HG03108 (cell line): ENCODE data around the gene GNG13.
"Not testable (repeated sequence)": the region's sequence is repeated elsewhere in the genome, so short reads cannot be mapped to it uniquely, and the experiment has no call there.

Source experiments
- ATAC-seq: cut with Tn5 transposase; IDR thresholded peaks from one replicate; pipeline ENCODE4 v1.9.1; 2021; ENCODE audit warnings: moderate library complexity; ENCODE audit not compliant: unreplicated experiment

The GNG13 gene

GRCh38 chr16:832652-833336 is 32.3 kb upstream of the GNG13 start:
- ATAC-seq, result no peak

GRCh38 chr16:831571-832413 is 31.3 kb upstream of the GNG13 start:
- no peak for ATAC-seq

- no peak for ATAC-seq
These were observed 30.5 kb upstream of the GNG13 start for GRCh38 chr16:830871-831570.

DNA sequence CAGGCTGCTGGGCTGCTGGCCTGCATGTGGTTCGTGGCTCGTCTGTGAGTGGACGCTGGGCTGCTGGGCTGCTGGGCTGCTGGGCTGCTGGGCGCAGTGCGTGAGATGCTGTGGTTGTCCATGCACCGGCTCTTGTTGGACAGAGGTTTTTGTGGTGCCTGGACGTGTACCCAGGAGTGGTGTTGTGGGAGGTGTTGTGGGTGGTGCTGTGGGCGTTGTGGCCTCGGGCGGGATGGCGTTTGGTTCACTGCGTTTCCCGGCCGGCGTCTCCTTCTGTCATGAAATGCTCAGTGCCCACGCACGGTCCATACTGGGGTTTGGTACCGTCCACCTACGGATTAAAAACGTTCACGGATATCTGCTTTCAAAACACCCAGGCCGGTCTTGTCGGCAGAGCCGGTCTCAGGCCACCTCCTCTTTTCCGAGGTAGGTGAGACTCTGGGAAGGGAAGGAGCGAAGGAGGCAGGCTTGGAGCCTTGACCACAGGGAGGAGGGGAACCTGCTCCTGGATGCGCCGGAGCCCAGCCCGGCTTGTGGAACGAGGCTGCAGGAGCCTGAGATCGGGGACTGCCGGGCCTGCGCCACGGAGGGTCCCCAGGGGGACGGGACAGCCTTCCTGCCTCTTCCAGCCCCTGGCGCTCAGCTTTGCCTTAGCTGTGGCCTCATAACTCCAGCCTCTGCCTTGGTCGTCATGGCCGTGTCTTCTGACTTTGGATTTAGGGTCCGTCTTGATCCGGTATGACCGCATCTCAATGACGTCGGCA is 29.8 kb upstream of the GNG13 start:
- no peak for ATAC-seq

- no peak for ATAC-seq
These were observed 28.4 kb upstream of the GNG13 start for GRCh38 chr16:828891-829290.

DNA sequence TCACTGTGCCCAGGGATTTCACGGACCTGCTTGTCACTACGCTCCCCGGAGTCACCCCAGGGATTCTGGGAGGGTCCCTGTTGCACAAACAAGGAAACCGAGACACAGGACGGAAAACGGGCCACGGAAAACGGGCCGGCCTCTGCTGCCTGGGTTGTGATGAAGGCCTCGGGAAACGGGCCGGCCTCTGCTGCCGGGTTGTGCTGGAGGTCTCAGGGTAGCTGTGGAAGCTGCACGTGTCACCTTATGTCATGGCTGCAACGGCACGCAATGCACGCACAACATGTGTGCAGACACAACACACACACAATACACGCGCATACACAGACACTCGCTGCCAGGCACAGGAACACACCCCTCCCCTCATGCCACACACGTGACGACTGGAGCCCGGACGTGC is 27.0 kb upstream of the GNG13 start:
- ATAC-seq, result no peak

DNA sequence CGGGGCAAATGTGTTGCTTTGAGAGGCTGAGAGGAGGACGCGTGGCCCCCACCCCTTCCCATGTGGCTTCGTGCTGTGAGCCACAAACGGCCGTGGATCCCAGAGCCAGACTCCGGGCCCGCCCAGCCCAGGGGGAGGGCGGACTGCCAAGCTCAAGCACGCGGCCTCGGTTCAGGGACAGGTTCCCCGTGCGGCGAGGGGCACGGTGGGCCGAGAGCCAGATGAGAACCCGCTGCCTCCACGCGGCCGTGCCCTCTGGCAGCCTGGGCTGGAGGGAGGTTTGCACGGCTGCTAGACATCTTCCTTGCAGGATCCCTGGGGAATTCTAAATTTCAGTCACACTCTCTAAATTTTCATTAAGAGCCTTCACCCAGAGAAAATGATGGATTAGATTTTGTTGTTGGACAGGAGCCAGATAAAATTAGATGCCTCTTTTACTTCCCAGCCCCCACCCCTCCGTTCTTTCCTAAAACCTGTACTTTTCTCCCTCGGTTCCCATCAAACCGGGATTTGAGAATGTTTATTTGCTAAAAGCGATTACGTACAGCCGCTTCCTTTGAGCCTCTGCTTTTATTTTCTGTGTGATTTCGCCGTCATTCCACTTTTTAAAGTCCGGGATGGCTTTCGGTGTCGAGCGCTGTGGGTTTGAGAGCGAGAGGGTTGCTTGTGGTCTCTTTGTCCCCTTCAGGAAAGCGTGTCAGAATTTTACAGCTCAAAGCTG is 25.0 kb upstream of the GNG13 start:
- no peak for ATAC-seq

- ATAC-seq, result no peak
These were observed 24.1 kb upstream of the GNG13 start for GRCh38 chr16:824601-825000.

DNA sequence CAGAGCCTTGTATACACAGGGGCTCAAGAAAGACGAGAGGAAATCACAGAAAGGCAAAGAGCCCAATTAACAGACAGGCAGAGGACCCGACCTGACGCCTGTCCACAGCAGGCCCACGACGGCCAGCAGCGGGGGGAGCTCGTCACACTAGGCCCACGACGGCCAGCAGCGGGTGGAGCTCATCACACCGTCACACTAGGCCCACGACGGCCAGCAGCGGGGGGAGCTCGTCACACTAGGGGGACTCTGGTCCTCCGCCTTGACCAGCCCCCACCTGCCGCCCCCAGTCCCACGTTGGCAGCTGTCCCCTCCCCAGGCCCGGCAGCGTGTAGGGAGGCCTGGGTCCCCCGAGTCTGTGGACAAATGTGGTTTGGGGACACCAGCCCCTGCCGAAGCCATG is 23.7 kb upstream of the GNG13 start:
- no peak for ATAC-seq

DNA sequence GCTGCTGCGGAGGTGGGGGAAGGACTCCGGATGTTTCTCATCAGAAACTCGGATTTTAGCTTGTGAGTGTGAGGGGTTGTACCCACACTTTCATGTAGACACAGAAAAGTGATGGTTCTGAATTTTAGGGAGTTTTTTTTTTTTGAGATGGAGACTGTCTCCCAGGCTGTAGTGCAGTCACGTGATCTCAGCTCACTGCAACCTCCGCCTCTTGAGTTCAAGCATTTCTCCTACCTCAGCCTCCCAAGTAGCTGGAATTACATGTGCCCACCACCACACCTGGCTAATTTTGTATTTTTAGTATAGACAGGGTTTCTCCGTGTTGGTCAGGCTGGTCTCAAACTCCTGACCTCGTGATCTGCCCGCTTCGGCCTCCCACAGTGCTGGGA is 22.4 kb upstream of the GNG13 start:
- no peak for ATAC-seq

DNA sequence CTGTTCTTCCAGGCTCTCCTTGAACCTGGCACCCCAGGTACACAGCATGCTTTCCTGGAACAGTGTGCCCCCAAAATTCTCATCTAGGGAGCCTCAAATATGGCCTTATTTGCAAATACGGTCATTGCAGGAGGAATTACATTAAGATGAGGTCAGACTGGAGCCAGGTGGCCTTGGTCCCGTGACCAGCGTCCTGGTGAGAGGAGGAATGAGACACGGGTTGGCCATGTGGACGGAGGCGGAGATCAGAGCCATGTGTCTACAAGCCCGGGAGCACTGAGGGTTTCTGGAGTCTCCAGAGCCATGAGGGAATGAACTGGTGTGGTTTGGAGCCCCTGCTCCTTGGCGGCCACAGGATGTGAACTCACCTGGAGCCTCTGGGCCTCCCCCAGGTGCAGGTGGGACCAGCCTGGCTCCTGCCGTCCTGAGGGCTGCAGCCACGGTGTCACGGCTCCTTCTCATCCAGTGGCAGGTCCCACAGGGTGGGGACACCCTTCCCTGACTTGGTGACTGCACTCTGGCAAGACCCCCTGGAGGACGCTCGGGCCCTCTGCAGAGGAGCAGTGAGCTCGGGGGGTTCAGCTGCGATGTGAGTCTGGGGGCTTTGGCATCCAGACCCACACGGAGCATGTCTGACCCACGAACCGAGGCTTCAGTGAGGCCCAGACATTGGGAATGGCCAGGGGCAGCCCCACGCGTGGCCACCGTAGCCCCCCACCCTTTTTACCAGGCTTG is 21.8 kb upstream of the GNG13 start:
- no peak for ATAC-seq

DNA sequence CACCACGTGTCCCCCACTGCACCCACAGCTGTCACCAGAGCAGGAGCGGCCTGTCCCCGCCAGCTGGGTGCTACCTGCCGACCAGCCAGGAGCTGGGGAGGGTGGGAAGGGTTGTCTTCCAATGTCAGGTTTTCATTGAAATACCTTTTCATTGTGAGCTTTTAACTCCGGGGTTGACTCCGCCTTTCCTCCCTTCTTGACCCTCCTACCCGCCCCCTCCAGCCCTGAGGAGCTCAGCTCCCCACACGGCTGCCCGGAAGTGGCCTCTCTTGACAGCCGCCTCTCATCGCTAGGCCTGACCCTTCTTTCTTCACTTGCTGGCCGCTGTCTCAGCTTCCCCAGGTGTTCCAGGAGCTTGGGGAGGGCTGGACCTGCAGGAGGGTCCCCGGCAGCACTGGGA is 21.2 kb upstream of the GNG13 start:
- ATAC-seq, result no peak

GRCh38 chr16:820748-821147 is 20.2 kb upstream of the GNG13 start:
- ATAC-seq, result no peak

DNA sequence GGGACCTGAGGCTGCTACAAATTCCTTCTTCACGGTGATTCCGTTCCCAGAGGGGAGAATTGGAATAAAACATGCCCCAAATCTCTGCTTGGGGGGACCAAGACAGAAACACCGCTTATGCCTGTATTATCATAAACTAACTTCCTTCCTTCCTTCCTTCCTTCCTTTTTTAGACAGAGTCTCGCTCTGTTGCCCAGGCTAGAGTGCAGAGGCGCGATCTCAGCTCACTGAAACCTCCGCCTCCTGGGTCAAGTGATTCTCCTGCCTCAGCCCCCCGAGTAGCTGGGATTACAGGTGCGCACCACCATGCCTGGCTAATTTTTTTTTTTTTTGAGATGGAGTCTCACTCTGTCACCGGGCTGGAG is 19.5 kb upstream of the GNG13 start:
- ATAC-seq, result not testable (repeated sequence)

- ATAC-seq, result no peak
These were observed 19.0 kb upstream of the GNG13 start for GRCh38 chr16:819336-820043.

DNA sequence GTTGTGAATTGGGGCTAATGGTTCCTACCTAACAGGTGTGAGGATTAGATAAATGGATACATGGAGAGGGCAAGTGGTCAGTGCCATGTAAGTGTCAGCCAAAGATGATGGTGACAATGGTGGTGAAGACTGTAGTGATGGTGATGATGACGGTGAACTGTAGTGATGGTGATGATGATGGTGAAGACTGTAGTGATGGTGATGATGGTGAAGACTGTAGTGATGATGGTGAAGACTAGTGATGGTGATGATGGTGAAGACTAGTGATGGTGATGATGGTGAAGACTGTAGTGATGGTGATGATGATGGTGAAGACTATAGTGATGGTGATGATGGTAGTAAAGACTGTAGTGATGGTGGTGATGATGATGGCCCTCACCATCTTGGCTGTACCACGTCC is 18.1 kb upstream of the GNG13 start:
- no peak for ATAC-seq

GRCh38 chr16:818132-818531 is 17.6 kb upstream of the GNG13 start:
- ATAC-seq, result no peak

GRCh38 chr16:817001-817906 is 16.7 kb upstream of the GNG13 start:
- ATAC-seq, result no peak
